Measurements from ENCODE around the gene KPNB1.

DNA sequence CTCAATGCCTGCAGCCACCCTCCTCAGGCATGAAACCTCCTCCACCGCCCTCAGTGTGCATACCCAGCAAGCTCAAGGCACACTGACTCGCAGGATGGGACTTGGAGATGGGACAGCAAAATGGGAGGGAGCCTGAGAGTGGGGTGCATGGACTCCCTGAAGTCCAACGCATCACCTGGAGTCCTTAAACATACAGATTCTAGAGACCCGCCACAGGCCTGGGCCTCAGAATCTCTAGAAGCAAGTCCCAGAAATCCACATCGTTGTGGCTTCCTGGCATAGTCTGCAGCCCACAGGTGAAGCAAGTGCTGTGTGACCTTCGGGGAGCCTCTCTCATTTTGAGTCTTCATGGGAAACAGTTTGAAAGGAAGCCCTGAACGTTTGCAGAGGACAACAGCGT, 79.8 kb downstream of the KPNB1 start:
- TF ChIP-seq FOXM1 (IDR thresholded peaks at IDR 0.05; ENCODE audit: borderline replicate concordance) (no peak), CTBP1 (IDR thresholded peaks at IDR 0.05; ENCODE audit: borderline replicate concordance) (no peak), BHLHE40 (IDR thresholded peaks at IDR 0.05; ENCODE audit: borderline replicate concordance) (no peak), SP1 (IDR thresholded peaks at IDR 0.05) (no peak), ELF4 (IDR thresholded peaks at IDR 0.05) (no peak), FOXK2 (IDR thresholded peaks at IDR 0.05) (no peak), ARNT (IDR thresholded peaks at IDR 0.05) (no peak), TARDBP (IDR thresholded peaks at IDR 0.05) (no peak), SUZ12 (IDR thresholded peaks at IDR 0.05) (no peak)
